GM13977 (cell line): ENCODE data around the gene PATE1.

Experiments
- DNase-seq: peaks from one replicate; pipeline ENCODE4 v3.0.0; 2012; ENCODE audit warnings: low spot score
- in situ Hi-C: fragments of 300-500 bp; cut with MboI; formaldehyde crosslinking; loops from one replicate; pipeline ENCODE4 v1.12.0; 2022; ENCODE audit warnings: low sequenced_read_pairs, low pct_unique_long_range_greater_than_20kb, mixed read lengths, inconsistent platforms; ENCODE audit not compliant: unreplicated experiment
- TF ChIP-seq, protein P1 (sequence below): IDR thresholded peaks from 2 replicates; pipeline ENCODE4 v1.5.1; 2012; ENCODE audit warnings: mild to moderate bottlenecking, control low read depth; ENCODE audit not compliant: insufficient read depth; ENCODE audit errors: extremely low read depth, missing control alignments

Gene PATE1

DNA sequence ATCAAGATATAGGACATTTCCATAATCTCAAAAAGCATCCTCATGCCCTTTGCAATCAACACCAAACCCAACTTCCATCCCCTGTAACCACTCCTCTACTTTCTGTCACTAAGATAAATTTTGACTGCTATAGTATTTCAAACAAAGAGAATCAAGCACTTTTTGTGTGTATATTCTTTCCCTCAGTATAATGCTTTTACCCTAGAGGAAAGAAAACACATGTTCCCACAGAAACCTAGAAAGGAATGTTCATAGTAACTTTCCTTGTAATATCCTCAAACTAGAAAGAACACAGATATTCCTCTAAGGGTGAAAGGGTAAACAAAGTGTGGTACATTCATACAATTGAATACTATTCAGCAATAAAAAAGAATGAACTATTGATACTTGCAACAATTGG is 5.5 kb upstream of the PATE1 start:
- no peak for DNase-seq
- TF ChIP-seq, protein P1, sequence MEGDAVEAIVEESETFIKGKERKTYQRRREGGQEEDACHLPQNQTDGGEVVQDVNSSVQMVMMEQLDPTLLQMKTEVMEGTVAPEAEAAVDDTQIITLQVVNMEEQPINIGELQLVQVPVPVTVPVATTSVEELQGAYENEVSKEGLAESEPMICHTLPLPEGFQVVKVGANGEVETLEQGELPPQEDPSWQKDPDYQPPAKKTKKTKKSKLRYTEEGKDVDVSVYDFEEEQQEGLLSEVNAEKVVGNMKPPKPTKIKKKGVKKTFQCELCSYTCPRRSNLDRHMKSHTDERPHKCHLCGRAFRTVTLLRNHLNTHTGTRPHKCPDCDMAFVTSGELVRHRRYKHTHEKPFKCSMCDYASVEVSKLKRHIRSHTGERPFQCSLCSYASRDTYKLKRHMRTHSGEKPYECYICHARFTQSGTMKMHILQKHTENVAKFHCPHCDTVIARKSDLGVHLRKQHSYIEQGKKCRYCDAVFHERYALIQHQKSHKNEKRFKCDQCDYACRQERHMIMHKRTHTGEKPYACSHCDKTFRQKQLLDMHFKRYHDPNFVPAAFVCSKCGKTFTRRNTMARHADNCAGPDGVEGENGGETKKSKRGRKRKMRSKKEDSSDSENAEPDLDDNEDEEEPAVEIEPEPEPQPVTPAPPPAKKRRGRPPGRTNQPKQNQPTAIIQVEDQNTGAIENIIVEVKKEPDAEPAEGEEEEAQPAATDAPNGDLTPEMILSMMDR: no peak
- in situ Hi-C loops: no loop called here

DNA sequence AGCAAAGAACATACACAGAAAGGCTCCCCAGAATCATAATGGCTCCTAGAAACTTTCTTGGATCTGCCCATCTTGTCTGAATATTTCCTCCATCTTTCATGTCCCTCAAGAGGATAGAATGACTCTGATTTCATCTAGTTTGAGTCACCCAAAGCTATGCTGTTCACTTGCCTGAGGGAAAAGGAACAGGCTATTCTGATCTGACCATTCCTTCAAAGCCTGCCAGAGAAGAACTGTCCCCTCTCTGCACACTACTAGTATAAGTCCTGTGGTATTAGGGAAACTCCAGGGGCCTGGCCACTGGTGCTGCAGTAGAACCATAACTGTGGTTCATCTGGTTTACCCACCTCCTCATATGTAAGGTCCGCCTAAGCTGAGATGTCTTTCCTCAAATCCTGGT is 2.4 kb upstream of the PATE1 start:
- in situ Hi-C loops: no loop called here
- no peak for DNase-seq
- TF ChIP-seq, protein P1: no peak

DNA sequence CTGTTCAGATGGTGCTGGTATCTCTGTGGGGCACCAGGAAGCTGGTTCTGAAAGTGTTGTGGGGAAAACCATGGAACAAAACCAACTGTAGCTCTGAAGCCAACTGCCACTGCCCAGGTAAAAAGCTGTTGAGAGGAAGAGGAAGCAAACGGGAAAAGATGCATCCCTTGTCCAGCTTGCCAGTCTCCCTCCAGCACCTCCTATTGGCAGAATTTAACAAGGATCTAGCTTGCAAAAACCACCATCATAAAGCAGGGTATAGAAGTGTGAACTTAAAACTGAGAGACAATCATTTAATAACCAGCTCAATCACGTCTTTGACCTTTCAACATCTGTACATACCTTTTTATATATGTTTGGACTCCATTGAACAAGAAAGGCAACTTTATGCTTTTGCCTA is 4.5 kb downstream of the PATE1 start:
- TF ChIP-seq, protein P1: no peak
- in situ Hi-C loops: no loop called here
- no peak for DNase-seq

DNA sequence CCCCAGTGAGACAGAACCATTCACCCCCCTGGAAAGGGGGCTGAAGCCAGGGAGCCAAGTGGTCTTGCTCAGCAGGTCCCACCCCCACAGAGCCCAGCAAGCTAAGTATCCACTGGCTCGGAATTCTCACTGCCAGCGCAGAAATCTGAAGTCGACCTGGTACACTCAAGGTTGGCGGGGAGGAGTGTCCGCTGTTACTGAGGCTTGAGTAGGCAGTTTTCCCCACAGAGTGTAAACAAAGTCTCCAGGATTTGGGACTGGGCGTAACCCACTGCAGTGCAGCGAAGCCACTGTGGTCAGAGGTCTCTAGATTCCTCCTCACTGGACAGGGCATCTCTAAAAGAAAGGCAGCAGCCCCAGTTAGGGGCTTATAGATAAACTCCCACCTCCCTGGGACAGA is 10.0 kb downstream of the PATE1 start:
- in situ Hi-C loops: no loop called here
- DNase-seq: no peak
- TF ChIP-seq, protein P1: no peak

DNA sequence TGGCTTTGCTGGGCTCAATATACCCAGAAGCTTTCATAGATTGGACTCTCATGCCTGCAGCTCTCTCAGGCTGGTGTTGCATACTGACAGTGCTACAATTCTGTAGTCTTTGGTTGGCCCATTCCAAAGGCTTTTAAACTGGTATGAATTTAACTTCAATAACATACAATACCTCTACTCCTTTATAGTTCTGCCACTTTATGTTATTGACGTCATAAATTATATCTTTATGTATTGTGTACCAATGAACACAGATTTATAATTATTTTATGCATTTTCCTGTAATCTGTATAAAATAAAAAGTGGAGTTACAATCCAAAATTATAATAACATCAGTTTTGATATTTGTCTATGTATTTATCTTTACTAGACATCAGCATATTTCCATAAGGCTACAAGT is 16.4 kb downstream of the PATE1 start:
- TF ChIP-seq, protein P1: no peak
- no peak for DNase-seq
- in situ Hi-C loops: no loop called here

DNA sequence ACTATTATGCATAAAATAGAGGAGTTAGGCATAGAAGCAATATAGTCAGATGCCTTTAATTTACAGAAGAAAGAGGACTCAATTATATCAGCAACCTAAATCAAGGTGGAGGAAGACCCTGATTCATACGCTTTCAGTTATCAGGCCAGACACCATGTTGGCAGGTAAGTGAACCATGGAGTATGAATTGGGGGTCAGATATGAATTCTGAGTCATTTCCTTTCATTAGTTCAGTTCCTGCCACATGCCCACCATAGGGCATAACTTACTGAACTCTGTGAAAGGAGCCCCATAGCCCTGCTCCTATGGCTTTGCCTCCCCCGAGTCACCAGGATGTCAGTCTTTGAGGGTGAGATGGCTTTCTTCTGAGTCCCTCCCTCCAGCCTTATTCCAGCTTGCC is 17.4 kb downstream of the PATE1 start:
- TF ChIP-seq, protein P1: no peak
- in situ Hi-C loops: no loop called here
- DNase-seq: no peak

DNA sequence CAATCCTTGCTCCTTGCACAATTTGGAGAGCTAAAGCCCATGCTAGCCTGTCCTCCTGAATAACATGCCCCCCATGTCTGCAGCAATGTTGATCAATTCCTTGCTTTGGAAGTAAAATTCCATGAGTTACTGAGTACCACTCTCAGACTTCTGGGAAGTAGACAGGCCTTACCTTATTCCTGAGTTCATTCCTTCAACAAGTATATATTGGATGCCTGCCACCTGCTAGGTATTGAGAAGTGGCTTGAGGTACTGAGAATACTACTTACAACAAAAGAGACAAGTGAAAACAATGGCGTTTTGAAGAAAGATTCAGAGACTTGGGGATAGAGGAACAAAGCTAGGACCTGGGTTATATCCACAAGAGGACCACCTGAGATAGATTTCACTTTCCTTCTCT is 20.2 kb downstream of the PATE1 start:
- in situ Hi-C loops: no loop called here
- TF ChIP-seq, protein P1: no peak

More for the DNA sequence above, 20.2 kb downstream of the PATE1 start:
- no peak for DNase-seq
